ENCODE measurements around the gene FANCD2. TPM values are rescaled to one million over a fixed set of nuclear protein-coding genes. Genes with fewer than 3 reads are reported as not detected.

FANCD2 gene
- total RNA-seq: 11.7 TPM

DNA sequence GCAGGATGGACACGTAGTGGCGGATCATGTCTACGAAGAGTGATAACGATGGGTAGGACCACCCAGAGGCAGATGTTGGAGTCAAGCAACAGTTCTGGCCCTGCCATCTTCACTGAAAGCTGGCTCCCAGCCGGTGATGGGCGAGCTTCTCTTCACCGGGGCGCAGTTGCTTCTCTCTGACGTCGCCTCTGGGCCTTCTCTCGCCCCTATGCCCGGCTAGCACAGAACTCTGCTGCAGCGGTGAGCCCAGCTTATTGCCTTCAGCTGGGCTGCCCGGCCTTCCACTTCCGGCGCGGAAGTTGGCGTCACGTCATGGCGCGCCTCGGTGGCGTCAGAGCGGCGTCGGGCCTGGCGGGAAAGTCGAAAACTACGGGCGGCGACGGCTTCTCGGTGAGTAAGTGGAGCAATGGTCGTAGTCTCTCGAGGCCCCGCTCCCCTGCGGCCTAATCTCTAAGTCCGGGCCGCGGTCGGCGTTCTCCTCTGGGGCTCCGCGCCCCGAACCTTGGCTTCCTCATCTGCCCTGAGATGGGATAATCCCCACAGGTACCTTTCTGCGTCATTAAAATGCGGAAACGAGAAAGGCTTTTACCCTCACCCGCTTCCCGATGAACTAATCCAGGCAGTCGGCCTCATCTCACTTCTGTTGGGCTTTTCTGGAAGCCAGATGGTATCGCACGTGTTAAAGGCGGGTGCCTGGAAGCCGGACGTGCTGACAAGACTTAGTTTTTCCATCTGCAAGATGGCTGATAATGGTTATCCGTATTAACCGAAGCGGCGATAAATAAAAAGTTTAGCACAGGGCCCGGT, at the start of gene FANCD2:
Gene FANCD2, plus strand, starts transcription at position 354 of the 807 bp plus-strand sequence. CDS start 2,221 bp downstream, outside the sequence.

DNA sequence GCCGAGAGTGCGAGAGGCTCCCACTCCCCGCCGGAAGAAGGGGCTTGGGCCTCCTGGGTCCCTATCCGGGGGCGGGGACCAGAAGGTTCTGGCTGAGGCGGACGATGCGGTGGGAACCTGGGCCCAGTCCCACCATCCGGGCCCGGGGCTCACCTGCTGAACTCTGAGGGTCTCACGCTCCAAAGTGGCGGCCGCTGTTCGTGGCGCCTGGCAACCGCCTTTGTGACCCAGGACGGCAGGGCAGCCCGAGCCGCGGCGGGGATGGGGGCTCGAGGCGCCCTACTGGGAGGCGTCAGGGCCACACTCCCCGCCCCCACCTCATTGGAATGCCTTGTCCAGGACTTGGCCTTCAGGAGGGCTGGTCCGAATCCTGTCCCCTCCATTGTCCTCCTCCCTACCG, 81.9 kb downstream of the FANCD2 start, which contains the start of gene FANCD2OS:
Gene FANCD2OS, minus strand, starts transcription at position 165 of the 400 bp plus-strand sequence. CDS start 3,481 bp downstream, outside the sequence.

DNA sequence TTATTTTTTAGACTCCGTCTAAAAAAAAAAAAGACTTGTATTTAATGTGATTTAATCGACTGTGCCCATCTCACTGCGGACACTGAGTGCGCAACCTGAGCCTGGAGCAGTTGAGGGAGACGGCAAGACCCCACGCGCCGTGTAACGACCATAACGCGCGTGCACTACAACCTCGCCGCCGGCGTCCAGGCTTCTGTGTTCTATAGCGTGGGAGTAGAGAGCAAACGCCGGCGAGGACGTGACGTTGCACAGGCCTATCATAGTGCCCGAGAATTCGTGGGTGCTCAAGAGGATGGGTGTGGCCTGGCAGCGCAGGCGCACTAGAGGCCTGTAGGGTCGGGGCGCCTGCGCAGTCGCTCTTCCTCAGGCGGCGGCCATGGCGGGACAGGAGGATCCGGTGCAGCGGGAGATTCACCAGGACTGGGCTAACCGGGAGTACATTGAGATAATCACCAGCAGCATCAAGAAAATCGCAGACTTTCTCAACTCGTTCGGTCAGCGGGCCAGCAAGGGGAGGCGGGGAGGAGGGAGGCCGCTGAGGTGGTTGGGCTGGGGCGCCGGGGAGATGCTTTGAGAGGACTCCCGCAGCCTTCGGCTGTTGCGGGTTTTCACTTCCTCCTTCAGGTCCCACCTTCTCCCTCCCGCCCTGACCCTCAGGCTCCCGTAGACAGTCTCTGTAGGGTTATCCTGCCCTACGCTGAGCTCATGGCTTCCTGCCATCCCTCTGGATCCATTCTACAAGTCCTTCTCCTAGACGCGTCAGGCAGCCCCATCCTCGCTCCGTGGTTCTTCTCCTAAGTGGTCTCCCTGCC, 89.3 kb downstream of the FANCD2 start, which contains the start of gene BRK1:
Gene BRK1, plus strand, starts transcription at position 350 of the 812 bp plus-strand sequence. Its CDS starts 27 bp downstream, at position 377.

Other genes starting within 250 kb of the FANCD2 start
- 44.0 TPM for gene TADA3, start 234.0 kb upstream of the FANCD2 start, total RNA-seq
- gene ARPC4, start 233.4 kb upstream of the FANCD2 start, total RNA-seq: 72.3 TPM
- gene TTLL3, start 216.2 kb upstream of the FANCD2 start, total RNA-seq: 115 TPM
- gene RPUSD3, start 182.4 kb upstream of the FANCD2 start, total RNA-seq: 29.3 TPM
- not detected for gene CIDEC, start 146.2 kb upstream of the FANCD2 start, total RNA-seq
- gene JAGN1, start 135.8 kb upstream of the FANCD2 start, total RNA-seq: 27.4 TPM
- 0.71 TPM for gene IL17RE, start 123.6 kb upstream of the FANCD2 start, total RNA-seq
- 28.1 TPM for gene IL17RC, start 109.3 kb upstream of the FANCD2 start, total RNA-seq
- 51.0 TPM for gene CRELD1, start 92.6 kb upstream of the FANCD2 start, total RNA-seq
- 2.9 TPM for gene PRRT3, start 74.0 kb upstream of the FANCD2 start, total RNA-seq
- 48.7 TPM for gene EMC3, start 39.6 kb upstream of the FANCD2 start, total RNA-seq
- not detected for gene FANCD2OS, start 81.8 kb downstream of the FANCD2 start, total RNA-seq
- gene BRK1, start 89.2 kb downstream of the FANCD2 start, total RNA-seq: 92.9 TPM
- 71.0 TPM for gene VHL, start 115.3 kb downstream of the FANCD2 start, total RNA-seq
- gene IRAK2, start 138.5 kb downstream of the FANCD2 start, total RNA-seq: 4.5 TPM
- gene TATDN2, start 222.0 kb downstream of the FANCD2 start, total RNA-seq: 24.5 TPM

Measured in camera-type eye (tissue), 1 donor.